Astrocyte of the spinal cord (primary cell): ENCODE data around the gene RIPOR3.

Experiments
- DNase-seq: peaks from one replicate; pipeline ENCODE4 v3.0.0; 2011; ENCODE audit warnings: low read depth, low spot score
- H3K4me3 ChIP-seq: 2 replicates; pipeline ENCODE4 v1.5.1; 2011; ENCODE audit warnings: low read depth, mild to moderate bottlenecking, low read length, moderate library complexity
- CTCF ChIP-seq: IDR thresholded peaks from 2 replicates; pipeline ENCODE4 v1.5.1; 2012; ENCODE audit warnings: low read depth, mild to moderate bottlenecking, low read length, inconsistent platforms
- in situ Hi-C: cut with HindIII; loops from 2 replicates; pipeline ENCODE4 v1.10.0; 2017; ENCODE audit warnings: low sequenced_read_pairs

Gene RIPOR3

GRCh38 chr20:50712771-50713656 is 21.7 kb upstream of the RIPOR3 start:
- no peak for TF ChIP-seq CTCF
- DNase-seq: no peak
- in situ Hi-C loops: no loop called here

GRCh38 chr20:50711113-50711825 is 19.9 kb upstream of the RIPOR3 start:
- in situ Hi-C loops: no loop called here
- no peak for DNase-seq
- TF ChIP-seq CTCF: no peak
- no peak overlapping the region for H3K4me3 ChIP-seq

More at GRCh38 chr20:50712771-50713656, 21.7 kb upstream of the RIPOR3 start:
- H3K4me3 ChIP-seq: no peak overlapping the region

- no peak overlapping the region for H3K4me3 ChIP-seq
- no peak for DNase-seq
- in situ Hi-C loops: no loop called here
- no peak for TF ChIP-seq CTCF
Measured at GRCh38 chr20:50710492-50711063, 19.2 kb upstream of the RIPOR3 start.

GRCh38 chr20:50709636-50709973 is 18.3 kb upstream of the RIPOR3 start:
- in situ Hi-C loops: no loop called here
- no peak for TF ChIP-seq CTCF
- H3K4me3 ChIP-seq: no peak overlapping the region
- DNase-seq: no peak

GRCh38 chr20:50708845-50709635 is 17.7 kb upstream of the RIPOR3 start:
- TF ChIP-seq CTCF: no peak
- no peak for DNase-seq
- no peak overlapping the region for H3K4me3 ChIP-seq
- in situ Hi-C loops: no loop called here

- DNase-seq: no peak
- in situ Hi-C loops: no loop called here
Measured at GRCh38 chr20:50704971-50705370, 13.6 kb upstream of the RIPOR3 start.

More at GRCh38 chr20:50704971-50705370, 13.6 kb upstream of the RIPOR3 start:
- no peak for TF ChIP-seq CTCF
- H3K4me3 ChIP-seq: no peak overlapping the region
